Keratinocyte (primary cell): ENCODE measurements around the gene AKT1S1. TPM values are rescaled to one million over a fixed set of nuclear protein-coding genes. Genes with fewer than 3 reads are reported as not detected.

ENCODE experiments used
- DNase-seq: peaks from one replicate; pipeline ENCODE4 v3.0.0-alpha.2; 2011; ENCODE audit warnings: low read depth, missing footprints, low spot score
- FAIRE-seq: peaks from 2 replicates; lab custom pipeline; 2011; peaks lifted over from hg19 to GRCh38; lab: Jason Lieb, UNC
- H2AFZ ChIP-seq: 2 replicates; pipeline ENCODE4 v1.6.0; 2012; ENCODE audit warnings: low read length, control low read depth, inconsistent platforms; ENCODE audit not compliant: control insufficient read depth
- H3K27ac ChIP-seq: 2 replicates; pipeline ENCODE4 v1.5.1; 2011; ENCODE audit warnings: low read length; ENCODE audit not compliant: control insufficient read depth, insufficient read depth
- H3K27me3 ChIP-seq: 3 replicates; pipeline ENCODE4 v1.6.0; 2011; ENCODE audit warnings: low read length; ENCODE audit not compliant: control insufficient read depth, insufficient read depth; ENCODE audit errors: extremely low read depth
- H3K36me3 ChIP-seq, 2 experiments: 2 replicates in 1 of 2; 3 replicates in 1 of 2; pipeline ENCODE4 v1.5.1; 2011; ENCODE audit warnings: low read length in 2 of 2, mild to moderate bottlenecking in 1 of 2; ENCODE audit not compliant: control insufficient read depth in 2 of 2, insufficient read depth in 2 of 2; ENCODE audit errors: extremely low read depth in 1 of 2
- H3K4me1 ChIP-seq: 3 replicates; pipeline ENCODE4 v1.5.1; 2011; ENCODE audit warnings: low read length; ENCODE audit not compliant: control insufficient read depth, insufficient read depth; ENCODE audit errors: extremely low read depth
- H3K4me2 ChIP-seq: 3 replicates; pipeline ENCODE4 v1.6.0; 2011; ENCODE audit warnings: low read depth, low read length; ENCODE audit not compliant: control insufficient read depth, insufficient read depth; ENCODE audit errors: extremely low read depth
- H3K4me3 ChIP-seq, 3 experiments: fragments of 200-600 bp in 1 of 3; sonication (generic) in 1 of 3; 2 replicates in 2 of 3; 3 replicates in 1 of 3; pipeline ENCODE4 v1.5.1; 2011 to 2016; ENCODE audit warnings: low read length in 3 of 3, mild to moderate bottlenecking in 3 of 3, control low read depth in 2 of 3, inconsistent platforms in 1 of 3, low read depth in 1 of 3, mixed read lengths in 1 of 3, mixed run types in 1 of 3, moderate library complexity in 1 of 3; ENCODE audit not compliant: control insufficient read depth in 2 of 3, insufficient read depth in 2 of 3; ENCODE audit errors: extremely low read depth in 1 of 3
- H3K79me2 ChIP-seq: 2 replicates; pipeline ENCODE4 v1.6.0; 2012; ENCODE audit warnings: low read length; ENCODE audit not compliant: control insufficient read depth, insufficient read depth
- H3K9ac ChIP-seq: 3 replicates; pipeline ENCODE4 v1.6.0; 2011; ENCODE audit warnings: low read length; ENCODE audit not compliant: control insufficient read depth, insufficient read depth; ENCODE audit errors: extremely low read depth
- H3K9me1 ChIP-seq: 3 replicates; pipeline ENCODE4 v1.6.0; 2011; ENCODE audit warnings: low read length; ENCODE audit not compliant: control insufficient read depth, insufficient read depth; ENCODE audit errors: extremely low read depth
- H3K9me3 ChIP-seq: 2 replicates; pipeline ENCODE4 v1.5.1; 2012; ENCODE audit warnings: low read depth, low read length; ENCODE audit not compliant: control insufficient read depth
- H4K20me1 ChIP-seq: 3 replicates; pipeline ENCODE4 v1.6.0; 2011; ENCODE audit warnings: low read length; ENCODE audit not compliant: control insufficient read depth, insufficient read depth; ENCODE audit errors: extremely low read depth
- CTCF ChIP-seq, 3 experiments: IDR thresholded peaks in 1 of 3; conservative IDR thresholded peaks in 1 of 3; optimal IDR thresholded peaks in 1 of 3; 2 replicates in 2 of 3; 3 replicates in 1 of 3; pipeline versions ENCODE3 to v1.5.1; 2011; ENCODE audit warnings: low read length in 3 of 3, mild to moderate bottlenecking in 3 of 3, moderate library complexity in 2 of 3, control low read depth in 1 of 3, inconsistent platforms in 1 of 3; ENCODE audit not compliant: insufficient read depth in 2 of 3; ENCODE audit errors: extremely low read depth in 1 of 3
- EZH2 ChIP-seq: IDR thresholded peaks from one replicate; pipeline ENCODE4 v1.6.1; 2012; ENCODE audit warnings: inconsistent platforms, mild to moderate bottlenecking, low read length, moderate library complexity
- dilution Hi-C: fragments of 300-500 bp; cut with MboI; formaldehyde crosslinking; loops from one replicate; pipeline ENCODE4 v1.7.0; 2020; ENCODE audit warnings: low sequenced_read_pairs; ENCODE audit not compliant: extremely low pct_ligation_motif_present
- polyA plus RNA-seq, 5 experiments: library from polyadenylated mRNA; depleted of rRNA in 3 of 5; stranded (reverse) in 3 of 5; stranded (forward) in 1 of 5; unstranded in 1 of 5; fragments of >200 nt; gene quantifications; 1 replicate in 1 of 5; 2 replicates in 3 of 5; 3 replicates in 1 of 5; pipeline versions ENCODE4 v1.2.1 to v1.2.3, GENCODE V29; 2011 to 2012; ENCODE audit warnings: missing spikeins in 2 of 5, low read depth in 1 of 5, low replicate concordance in 1 of 5

The AKT1S1 gene
- polyA plus RNA-seq, 1 donor (not counting 4 experiments of a cell fraction or from before 2014, with no cell fraction given): 27.2 TPM

- Histone ChIP-seq H3K27ac (no peak overlapping the region), H3K27me3 (no peaks in the 10 kb centered on the region), H4K20me1 (peaks cover 5% of the 10 kb centered on the region), H3K9me1 (peaks cover 2% of the 10 kb centered on the region), H3K9ac (no peak overlapping the region), H3K79me2 (peaks cover 93% of the 10 kb centered on the region), H2AFZ (no peak overlapping the region), H3K4me2 (no peak overlapping the region), H3K36me3 (peaks cover 23 to 52% of the 10 kb centered on the region in 2 experiments), H3K9me3 (no peaks in the 10 kb centered on the region), H3K4me1 (peaks cover 15% of the 10 kb centered on the region), H3K4me3 (no peak overlapping the region)
- dilution Hi-C loops: no loop called here
- DNase-seq (no peak), FAIRE-seq (no peak)
- TF ChIP-seq EZH2 (no peak), CTCF (optimal IDR thresholded peaks at IDR 0.05 in 1 of 3, IDR thresholded peaks at IDR 0.05 in 1 of 3, conservative IDR thresholded peaks at IDR 0.05 in 1 of 3; ENCODE audit: extremely low read depth in 1 of 3, insufficient read depth in 2 of 3, low read length in 3 of 3) (no peak)
Observed at GRCh38 chr19:49924004-49924880, 47.1 kb upstream of the AKT1S1 start.

GRCh38 chr19:49923055-49924003 lies 46.2 kb upstream of the AKT1S1 start:
- Histone ChIP-seq H3K4me1 (peaks cover 13% of the 10 kb centered on the region), H3K27ac (no peak overlapping the region), H3K4me2 (no peak overlapping the region), H3K36me3 (peaks cover 23 to 56% of the 10 kb centered on the region in 2 experiments), H3K27me3 (no peaks in the 10 kb centered on the region), H3K9me3 (no peaks in the 10 kb centered on the region), H3K4me3 (no peak overlapping the region), H3K9me1 (peaks cover 2% of the 10 kb centered on the region), H4K20me1 (peaks cover 7% of the 10 kb centered on the region), H3K79me2 (peaks cover 91% of the 10 kb centered on the region), H3K9ac (no peak overlapping the region), H2AFZ (no peak overlapping the region)
- FAIRE-seq (no peak), DNase-seq (no peak)
- dilution Hi-C loops: no loop called here
- TF ChIP-seq EZH2 (no peak), CTCF (optimal IDR thresholded peaks at IDR 0.05 in 1 of 3, IDR thresholded peaks at IDR 0.05 in 1 of 3, conservative IDR thresholded peaks at IDR 0.05 in 1 of 3; ENCODE audit: extremely low read depth in 1 of 3, insufficient read depth in 2 of 3, low read length in 3 of 3) (no peak)
